HG03354 (cell line): ENCODE data around the gene KCNH1.

ENCODE experiments used
- ATAC-seq: cut with Tn5 transposase; IDR thresholded peaks from one replicate; pipeline ENCODE4 v1.9.1; 2021; ENCODE audit warnings: mild to moderate bottlenecking; ENCODE audit not compliant: unreplicated experiment, poor library complexity, severe bottlenecking

Gene KCNH1

DNA sequence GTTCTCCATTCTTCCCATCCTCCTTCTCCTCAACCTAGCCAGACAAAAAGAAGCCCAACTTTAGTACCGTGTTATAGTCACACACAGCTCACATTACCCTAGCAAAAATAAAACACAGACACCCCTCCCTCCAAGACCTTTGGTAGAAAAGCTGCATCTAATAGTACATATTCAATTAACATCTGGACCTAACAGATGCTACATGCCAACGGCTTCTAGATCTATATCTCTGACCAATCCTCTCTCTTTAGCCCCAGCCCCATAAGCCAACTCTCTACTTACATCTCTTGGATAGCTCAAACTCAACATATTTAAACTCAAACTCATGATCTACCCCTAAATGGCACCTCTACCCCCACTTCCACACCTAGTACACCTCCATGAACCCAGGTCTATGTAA lies 233.1 kb downstream of the KCNH1 start:
- ATAC-seq = no peak

DNA sequence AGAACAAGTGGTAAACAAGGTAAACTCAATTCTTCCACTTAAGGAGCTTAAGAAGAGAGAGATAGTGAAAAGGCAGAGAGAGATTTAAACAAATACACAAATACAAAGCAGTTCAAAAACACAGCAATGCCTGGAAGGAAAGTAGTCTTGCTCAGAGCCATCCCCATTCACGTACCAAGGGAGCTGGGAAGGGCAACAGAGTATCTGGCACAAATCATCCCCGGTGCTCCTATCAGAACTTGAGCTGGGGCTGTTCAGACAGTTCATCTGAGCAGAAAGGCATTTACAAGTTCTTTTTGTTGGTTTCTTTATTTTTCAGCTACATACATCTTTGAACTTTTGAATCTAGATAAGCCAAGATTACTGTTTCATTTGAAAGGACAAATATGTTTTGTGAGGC lies 233.9 kb downstream of the KCNH1 start:
- ATAC-seq = no peak

- no peak for ATAC-seq
These were observed 234.3 kb downstream of the KCNH1 start for GRCh38 chr1:210899676-210900075.

DNA sequence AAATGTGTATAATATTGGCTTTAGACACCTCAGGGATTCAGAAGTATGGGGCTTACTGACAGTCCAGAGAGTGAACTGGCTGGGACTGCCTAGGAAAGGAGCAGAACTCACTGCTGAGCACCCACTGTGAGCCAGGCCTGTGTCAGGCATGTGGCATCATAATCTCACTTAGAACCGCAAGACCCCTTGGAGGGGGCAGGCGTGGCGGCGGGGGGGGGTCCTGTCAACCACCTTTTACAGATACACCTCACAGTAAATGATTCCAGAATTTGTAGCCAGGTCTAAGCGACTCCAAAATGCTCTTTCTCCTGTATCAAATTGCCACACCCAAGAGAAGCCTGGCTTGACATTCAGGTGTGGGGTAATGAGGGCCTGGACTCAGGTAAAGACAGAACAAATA lies 235.5 kb downstream of the KCNH1 start:
- no peak for ATAC-seq

DNA sequence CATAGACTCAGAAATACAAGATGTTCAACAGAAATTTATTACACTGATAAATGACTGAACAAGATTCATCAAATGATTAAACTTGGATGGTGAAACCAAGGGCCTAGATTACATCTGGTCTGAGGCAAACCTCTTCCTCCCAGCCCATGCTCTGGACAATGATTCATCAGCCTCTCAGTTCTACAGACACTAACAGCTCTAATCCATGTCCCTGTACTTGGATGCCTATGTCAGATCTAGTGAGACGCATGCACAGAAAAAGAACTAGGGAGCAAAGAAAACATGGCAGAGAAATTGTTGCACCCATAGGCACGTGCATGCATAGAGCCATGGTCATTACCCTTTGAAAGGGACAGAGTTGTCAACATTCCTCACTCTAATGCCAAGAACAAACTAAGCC lies 250.1 kb downstream of the KCNH1 start:
- ATAC-seq = no peak

- no peak for ATAC-seq
These were observed 251.3 kb downstream of the KCNH1 start for GRCh38 chr1:210882414-210883221.

GRCh38 chr1:210878564-210878963 lies 255.4 kb downstream of the KCNH1 start:
- ATAC-seq = no peak

GRCh38 chr1:210876275-210876674 lies 257.7 kb downstream of the KCNH1 start:
- no peak for ATAC-seq

DNA sequence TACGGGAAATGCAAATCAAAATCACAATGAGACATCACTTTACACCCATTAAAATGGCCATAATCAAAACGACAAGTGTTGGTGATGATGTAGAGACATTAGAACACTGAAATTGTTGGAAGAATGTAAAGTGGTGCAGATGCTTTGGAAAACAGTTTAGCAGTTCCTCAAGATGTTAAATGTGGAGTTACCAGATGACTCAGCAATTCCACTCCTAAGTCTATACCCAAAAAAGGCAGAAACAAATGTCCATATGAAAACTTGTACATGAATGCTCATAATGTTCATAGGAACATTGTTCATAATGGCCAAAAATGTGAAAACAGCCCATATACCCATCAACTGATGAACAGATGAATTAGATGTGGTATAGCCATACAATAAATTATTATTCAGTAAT lies 267.4 kb downstream of the KCNH1 start:
- no peak for ATAC-seq

GRCh38 chr1:210857705-210858104 lies 276.2 kb downstream of the KCNH1 start:
- ATAC-seq = no peak

DNA sequence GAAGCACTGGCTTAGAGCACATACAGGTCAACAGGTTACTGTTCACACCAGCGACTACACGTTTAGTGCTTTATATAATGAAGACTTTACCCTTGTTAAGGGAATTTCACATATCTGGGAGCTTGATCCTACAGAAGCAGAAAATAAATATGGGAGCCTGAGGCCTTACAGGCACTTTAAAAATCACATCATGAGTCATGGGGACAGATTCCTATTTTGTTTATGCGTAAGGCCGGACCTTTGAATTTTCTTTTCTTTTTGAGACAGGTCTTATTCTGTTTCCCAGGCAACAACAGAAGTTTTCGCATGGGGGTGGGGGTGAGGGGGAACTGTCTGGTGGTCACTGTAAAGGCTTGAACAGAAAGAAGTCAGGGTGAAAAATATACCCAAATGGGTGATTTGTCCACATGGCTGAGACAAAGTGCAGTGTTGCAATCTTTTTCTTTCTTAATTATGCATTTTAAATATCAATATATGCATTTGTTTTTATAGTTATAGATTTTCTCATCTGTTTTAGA lies 276.7 kb downstream of the KCNH1 start:
- ATAC-seq = no peak

DNA sequence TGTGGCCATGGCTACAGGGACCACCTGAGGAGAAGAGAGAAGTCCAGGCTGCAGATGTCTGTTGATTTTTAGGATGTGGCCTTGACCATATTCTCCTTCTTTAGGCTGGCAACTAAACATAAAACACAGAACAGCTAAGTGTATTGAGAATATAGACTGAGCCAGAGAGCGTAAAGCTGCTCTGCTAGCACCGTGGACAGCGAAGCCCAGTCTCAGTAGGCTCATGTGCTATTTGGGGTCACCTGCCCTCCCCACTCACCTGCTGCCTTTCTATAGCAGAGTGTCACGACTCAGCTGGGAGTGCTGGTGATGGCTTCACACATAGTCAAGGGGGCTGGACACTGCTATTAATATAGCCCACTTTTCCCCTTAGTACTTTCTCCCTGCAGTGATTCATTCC lies 278.5 kb downstream of the KCNH1 start:
- no peak for ATAC-seq

DNA sequence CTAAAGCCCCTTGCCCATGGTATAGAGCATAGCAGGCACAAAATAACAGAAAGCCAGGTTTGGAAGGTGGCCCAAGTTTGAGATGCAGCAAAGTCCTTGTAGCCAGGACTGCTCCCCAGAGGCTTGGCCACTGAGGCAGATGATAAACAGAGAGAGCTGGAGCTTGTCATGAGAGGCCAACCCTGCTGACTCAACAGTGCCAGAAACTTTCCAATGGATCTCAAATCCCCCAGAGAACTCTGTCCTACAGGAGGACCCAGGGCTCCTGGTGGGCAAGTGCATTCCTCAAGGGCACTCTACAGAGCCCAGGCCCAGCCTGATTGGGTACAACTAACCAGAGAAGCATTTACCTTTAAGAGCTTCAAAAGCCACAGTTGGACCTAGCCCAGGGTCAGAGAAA lies 280.7 kb downstream of the KCNH1 start:
- no peak for ATAC-seq

GRCh38 chr1:210850556-210850955 lies 283.4 kb downstream of the KCNH1 start:
- ATAC-seq = no peak

DNA sequence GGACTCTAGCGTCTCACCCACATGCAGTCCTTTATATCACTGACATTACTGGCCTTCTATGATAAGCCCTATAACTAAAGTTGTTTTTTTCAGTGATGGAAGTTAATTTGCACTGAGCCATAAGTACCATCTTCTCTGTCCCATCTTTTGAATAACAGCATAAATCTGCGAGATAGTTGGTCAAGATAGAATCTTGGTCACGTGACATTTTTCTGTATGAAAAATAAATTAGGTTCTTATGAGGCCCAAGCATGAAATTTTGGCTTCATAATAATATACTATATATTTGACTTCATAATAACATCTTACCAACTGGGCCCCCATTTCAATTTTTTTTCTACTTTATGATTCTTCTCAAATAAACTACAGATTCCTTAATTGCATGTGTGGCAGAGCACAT lies 285.5 kb downstream of the KCNH1 start:
- ATAC-seq = no peak

DNA sequence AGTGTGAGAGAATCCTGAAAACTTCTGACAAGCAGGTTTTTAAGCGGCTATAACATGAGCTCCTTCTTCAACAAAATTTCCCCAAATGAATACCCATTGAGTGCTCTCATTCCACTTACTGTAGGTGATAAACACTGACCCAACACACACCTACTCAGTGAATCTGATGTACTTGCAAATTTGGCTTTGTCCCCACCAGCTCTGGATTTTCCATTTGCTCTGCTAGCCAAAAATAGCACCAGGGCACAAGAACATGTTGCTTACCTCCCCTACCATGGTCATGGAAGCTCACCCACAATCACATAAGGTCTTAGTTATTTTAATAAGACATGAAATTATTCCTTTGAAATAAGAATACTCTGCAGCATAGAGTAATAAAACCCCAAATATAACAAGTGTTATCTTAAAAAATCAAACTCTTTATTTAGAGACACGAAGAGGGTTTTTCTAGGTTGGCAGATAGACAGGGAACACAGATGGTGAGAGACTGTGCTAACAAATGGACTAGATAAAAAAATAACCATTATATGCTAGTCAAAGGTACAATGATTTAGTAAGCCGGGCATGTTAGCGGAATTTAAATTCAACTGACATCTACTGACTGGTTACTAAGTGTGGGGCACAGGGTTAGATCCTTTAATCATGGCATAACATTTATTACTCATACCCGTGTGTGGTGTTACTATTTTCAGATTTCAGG lies 291.9 kb downstream of the KCNH1 start:
- no peak for ATAC-seq

DNA sequence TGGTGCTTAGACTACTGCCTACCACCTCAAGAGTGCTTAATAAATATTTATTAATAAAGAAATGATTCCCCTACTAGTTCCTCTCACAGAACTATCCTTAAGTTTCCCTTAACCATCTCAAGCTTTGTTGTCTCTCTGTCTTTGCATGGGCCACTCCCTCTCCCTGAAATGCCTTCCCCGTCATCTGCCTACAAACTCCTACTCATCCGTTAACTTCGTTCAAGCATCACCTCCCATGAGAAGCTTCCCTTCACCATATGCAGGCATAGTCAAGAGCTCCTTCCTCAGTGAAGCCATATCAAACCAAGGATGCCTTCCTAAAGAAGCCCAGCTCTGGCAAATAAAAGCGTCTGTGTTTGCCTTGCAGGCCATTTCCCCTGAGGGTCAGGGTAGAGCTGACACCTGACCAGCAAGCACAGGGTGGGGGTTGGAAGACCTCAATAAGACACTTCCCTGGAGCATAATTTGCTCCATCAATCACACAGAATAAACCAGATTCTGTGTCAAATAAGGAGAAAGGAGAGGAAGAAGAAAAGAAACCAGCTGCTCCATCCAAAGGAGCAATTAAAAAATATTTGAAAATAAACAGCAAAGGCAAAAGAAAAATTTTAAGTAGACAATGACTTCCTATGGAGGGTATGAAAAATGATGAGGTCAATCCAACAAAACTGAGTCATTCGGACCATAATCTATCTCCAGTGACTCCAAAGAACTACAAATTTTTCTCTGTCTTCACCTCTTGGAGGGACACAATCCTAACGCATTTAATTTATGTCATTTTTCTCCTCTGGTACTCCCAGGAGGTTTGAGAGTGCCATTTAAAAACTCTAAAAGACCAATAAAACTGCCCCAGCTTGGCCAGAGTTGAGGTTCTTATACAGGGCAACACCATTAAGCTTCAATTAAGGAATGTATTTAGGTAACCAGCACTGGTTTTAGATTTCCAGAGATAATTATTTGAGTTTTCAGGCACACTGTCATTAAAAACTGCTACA lies 303.6 kb downstream of the KCNH1 start:
- ATAC-seq = no peak

DNA sequence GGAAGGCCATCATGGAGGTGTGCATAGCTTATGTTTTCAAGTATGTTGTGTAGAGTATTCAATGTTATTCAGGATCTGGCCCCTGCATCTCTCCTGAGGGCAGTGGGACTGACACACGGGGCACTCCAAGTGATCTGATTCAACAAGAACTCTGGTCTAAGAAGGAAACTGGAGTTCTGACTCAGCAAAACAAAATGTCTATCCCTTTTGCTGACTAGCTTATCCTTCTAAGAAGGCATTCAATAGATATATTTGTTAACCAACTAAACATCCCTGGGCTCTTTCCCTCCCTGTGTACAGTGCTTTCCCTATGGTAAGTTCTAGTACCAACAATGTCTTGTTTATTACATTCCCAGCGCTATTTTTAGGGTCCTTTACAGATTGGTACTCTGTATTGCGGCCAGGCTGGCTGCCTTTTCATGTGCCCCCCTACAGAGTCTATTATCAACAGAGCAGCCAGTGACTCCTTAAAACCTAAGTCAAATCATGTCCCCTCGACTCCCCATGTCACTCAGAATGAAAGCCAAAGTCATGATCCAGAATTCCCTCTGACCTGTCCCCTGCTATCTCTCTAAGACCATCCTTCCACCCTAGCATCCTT lies 304.9 kb downstream of the KCNH1 start:
- ATAC-seq = no peak

GRCh38 chr1:210827481-210827880 lies 306.5 kb downstream of the KCNH1 start:
- no peak for ATAC-seq

- no peak for ATAC-seq
These were observed 307.3 kb downstream of the KCNH1 start for GRCh38 chr1:210826686-210827085.
